Measurements from ENCODE around the gene CACNA1C.

CACNA1C gene

DNA sequence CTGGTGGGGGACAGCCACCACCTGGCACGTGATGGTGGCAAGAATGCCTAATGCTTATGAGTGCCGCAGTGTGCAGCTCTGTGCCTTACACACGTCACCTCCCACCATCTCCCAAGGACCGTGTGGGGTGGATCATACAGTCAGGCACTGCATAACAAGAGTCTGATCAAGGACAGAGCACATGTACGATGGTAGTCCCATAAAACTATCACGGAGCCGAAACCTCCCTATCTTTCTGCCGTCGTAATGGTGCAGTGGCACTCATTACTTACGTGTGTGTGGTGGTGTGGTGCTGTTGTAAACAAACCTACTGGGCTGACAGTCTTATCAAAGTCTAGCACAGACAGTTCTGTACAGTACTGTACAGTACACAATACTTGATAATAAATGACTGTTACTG is 89.3 kb downstream of the CACNA1C start:
- DNase-seq = no peak

DNA sequence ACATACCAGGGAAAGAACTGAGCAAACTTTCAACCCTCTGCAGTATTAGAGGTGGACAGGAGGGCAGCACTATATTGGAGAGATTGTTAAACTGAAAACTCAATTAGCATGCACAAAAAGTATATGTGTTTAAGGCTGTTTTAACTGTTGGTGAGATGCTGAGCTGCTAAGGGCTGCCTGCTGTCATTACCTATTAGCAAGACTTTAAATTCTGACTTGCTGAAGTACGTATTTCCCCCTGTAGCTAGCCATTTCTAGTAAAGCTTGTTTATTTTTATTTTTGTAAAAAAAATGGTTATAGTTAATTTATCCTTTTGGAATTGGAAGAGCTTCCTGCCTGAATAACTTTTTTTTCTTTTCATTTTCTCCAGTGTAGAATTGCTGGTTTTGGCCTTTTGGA is 92.2 kb downstream of the CACNA1C start:
- DNase-seq = no peak

DNA sequence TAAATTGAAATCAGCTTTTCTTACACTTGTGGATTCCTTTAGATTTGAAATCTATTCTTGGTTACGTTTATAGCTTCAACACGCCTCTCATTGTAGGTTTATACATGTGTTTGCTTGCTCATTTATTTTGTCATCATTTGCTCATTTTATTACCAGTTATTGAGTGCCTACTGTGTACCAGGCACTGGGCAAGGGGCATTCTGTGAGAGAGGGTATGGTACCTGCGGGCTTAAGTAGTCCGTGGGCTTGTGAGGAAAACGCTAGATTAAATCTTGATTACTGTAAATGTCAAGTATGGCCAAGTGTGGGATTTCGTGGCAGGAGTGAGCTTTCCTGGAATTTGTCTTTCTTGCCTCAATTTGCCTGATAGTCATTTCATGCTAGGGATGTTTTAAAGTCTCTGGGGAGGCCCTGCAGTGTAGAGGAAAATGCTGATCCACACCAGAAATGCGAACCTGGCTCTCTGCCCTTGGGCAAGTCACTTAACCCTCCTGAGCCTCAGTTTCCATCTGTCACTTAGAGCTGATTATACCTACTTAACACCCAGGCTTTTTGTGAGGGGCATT is 92.7 kb downstream of the CACNA1C start:
- DNase-seq = no peak

DNA sequence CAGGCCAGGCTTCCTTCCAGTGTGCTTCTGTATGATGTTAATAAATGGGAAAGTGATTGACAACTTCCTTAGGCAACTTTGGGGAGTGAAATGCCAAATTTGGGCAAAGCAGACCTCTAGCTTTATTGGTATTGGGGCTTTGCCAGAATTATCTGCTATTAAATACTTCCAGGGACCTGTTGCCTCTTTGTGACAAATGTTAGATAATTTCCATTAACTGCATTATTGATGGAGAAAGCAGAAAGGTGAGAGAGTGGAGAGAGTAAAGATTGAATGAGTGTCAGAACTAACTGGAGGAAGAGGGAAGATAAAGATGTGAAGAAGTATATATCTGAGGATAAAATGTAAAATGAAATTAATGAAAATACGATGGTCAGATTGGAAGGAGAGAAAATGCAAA is 94.5 kb downstream of the CACNA1C start:
- no peak for DNase-seq

DNA sequence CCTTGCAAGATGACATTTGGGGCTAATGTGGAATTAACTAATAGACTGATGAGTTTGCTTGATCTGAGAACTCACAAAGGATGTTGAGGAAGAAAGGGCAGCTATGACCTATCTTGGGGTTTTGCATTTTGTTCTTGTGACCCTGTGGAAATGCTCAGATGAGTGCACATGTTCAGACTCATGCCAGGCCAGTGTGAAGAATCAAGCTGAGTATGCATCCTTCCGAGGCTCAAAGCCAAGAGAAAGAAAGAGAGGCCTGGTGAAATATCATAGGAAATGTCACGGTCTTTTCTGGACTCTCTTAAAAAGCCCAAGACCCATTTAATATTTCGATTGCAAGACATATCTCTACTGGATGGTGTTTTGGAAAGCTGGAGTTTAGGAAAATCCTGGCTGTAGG is 96.3 kb downstream of the CACNA1C start:
- no peak for DNase-seq

DNA sequence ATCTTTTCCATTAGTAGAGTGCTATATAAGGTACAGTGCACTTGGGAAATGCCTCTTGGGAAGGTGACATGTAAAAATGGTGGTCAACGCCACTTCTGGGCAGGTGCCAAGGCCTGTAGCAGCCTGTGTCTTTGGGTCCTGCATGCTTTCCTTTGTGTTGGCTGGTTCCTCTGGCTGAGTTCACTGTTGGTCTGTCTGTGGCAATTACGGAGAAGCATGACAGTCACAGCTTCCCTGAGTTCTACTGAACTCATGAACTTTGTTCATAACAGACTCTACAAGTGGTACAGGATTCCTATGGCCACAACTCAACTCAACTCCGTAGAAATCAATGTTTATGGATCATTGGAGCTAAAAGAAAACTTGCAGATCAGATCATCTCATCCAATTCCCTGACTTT is 98.0 kb downstream of the CACNA1C start:
- DNase-seq = no peak

DNA sequence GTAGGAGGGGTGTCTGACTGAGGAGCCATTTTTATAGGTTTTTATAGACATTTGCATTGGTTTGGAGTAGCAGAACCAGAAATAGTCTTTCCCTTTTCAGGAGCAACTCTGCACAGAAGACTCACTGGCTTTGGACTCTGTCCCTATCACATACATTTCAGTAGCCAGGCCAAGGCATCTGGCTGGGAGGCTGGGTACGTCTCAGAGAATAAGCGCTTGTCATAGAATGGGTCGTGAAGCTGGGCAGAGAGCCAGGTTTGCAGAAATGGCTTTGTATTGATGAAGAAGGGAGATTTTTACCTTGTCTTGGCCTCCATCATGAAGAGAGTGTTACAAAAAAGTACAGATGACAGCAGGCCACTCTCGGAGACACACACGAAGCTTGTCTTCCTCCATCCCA is 98.6 kb downstream of the CACNA1C start:
- no peak for DNase-seq

DNA sequence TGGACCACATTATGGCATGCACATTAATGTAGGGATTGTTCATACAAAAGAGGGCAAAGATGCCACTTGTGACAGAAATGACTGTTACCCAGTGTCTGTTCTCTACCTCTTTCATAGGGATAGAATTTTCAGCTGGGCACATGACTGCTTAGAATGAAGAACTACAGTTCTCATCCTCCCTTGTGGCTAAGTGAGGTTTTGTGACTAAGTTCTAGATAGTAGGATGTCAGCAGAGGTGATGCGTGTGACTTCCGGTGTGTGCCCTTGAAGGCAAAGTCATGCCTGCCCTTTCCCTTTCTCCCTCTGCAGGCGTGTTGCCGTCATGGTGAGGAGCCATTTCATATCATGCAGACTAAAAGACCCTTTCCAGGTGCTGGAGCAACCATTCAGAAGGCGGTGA is 99.3 kb downstream of the CACNA1C start:
- DNase-seq = no peak

DNA sequence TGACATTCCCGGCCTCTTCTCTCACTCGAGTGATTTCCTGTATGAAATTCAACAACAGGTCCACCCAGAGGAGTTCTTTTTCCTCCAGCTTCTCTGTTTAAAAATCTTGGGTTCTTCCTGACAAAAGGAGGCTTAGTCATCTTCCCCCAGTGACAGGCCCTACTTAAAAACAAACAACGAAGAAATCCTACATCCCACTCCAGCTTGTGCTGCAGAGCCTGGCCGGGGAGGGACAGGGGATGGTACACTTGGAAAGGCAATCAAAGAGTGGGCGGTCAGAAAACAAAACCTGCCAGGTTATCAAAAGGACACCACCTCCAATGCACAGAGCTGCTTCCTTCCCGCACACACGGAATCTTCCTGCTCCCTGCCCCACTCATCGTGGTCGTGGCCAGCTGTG is 101.3 kb downstream of the CACNA1C start:
- DNase-seq = peak; percentile 51

DNA sequence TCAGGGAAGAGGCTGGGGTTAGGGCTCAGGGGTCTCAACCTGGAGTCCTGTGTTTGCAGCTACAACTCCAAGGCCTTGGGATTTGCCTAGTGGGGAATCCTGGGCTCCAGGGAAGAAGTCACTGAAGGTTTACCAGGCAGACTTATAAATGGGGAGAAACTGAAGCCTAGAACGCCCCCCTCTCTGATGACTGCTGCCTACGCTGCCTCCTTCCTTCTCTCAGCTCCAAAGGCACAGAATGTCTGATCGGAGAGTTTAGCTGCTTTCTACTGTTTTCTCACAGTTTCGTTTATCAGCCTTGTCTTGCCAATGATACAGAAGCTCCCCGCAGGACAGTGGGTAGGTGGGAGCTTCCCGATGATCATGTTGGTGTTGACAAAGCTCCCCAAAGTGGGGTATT is 101.7 kb downstream of the CACNA1C start:
- no peak for DNase-seq

DNA sequence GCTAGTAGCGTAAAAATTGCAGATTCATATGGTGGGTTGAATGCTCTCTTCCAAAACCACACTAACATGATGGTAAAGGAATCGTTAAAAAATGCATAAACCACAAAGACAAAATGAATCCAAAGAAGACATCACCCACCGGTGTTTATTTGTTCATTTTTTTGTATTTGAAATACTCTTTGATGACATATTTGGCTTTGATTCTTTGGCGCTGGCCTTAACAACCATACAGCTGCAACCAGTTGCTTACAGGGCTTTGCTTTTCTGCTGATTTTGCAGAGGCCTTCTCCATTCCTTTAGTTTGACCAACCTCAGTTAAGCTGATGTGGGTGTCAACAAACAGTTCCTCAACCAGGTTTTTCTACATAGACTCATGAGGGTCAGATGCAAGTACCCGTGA is 103.5 kb downstream of the CACNA1C start:
- no peak for DNase-seq

DNA sequence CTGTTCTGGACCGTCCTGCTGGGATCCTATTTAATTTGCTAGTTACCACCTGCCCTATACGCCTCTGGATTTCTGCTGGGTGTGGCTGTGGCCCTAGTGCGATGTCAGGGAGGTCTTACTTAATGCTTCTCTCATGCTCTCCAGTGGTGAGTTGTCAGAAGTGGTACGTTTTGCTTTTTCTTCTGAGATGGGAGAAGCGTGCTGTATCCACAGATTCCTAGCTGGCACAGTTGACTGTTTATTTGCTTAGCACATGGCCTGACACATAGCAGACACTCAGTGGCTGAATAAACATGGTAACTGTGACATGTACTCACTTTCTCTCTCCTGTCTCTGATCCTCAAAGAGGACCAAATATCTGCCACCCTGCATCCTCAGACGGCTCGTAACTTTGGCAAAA is 107.3 kb downstream of the CACNA1C start:
- DNase-seq = no peak

DNA sequence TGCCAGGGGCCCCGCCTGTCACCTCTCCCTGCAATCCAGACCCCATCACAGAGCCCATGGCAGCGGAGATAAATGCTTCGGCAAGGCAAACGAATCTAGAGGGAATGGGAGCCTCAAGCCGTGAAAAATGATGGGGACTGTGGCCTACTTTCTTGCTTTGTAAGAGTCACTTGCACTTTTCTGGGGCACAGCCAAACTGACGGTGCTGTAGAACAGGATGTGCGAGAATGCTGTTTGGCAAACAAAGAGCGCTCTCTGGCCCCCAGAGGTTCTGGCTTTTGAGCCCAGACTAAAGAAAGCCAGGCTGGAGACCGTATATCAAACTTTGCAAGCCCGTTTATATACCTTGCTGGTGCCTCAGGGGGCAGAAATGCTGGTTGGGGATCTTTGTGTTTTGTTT is 108.7 kb downstream of the CACNA1C start:
- peak; percentile 35 for DNase-seq

DNA sequence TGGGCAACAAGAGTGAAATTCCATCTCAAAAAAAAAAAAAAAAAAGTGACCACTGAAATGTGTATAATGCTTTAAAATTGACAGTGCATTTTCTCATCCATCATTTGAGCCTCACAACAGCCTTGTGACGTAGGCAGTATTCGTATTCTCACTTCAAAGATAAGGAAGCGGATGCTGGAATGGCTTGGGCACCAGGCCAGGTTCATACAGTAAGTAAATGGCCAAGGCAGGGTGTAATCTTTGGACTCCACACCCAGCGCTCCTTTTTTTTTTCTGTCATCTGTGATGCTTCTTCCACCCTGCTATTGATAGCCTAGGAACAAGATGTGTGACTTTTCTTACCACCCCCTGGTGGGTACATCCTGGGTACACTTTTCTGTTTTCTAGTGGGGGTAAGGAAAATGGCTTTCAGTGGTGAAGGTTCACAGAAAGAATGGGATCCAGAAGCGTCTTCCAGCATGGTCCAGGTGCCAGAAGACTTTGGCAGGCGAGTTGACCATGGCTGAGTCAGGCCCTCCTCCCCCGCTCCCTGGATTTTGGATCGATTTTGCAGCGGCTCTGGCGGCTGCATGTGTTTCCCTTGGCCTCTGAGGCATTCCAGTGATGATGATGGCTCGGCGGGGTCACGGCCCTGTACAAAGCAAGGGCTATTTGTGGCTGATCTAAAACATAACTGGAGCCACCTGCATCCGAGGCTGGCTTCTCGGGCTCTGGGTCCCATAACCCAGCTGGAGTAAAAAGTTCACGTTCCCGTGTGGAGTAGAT is 110.6 kb downstream of the CACNA1C start:
- DNase-seq = peak; percentile 94

DNA sequence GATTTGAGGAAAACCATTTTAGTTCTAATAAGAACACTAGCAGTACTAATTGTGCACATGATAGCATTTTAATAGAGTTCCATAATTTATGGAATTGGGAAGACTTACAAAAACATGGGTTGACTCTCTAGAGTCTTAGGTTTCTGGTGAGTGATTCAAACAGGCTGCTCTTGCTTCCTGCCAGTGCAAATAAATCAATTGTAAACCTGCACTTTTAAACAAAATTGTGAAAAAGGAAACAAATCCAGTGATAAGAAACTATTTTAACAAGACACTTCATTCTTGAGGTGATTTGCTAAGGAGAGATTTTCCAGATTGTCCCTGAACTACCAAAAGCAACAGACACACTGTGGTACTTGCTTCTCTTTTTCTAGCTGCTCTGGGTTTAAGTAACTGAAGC is 112.2 kb downstream of the CACNA1C start:
- DNase-seq = peak; percentile 33

DNA sequence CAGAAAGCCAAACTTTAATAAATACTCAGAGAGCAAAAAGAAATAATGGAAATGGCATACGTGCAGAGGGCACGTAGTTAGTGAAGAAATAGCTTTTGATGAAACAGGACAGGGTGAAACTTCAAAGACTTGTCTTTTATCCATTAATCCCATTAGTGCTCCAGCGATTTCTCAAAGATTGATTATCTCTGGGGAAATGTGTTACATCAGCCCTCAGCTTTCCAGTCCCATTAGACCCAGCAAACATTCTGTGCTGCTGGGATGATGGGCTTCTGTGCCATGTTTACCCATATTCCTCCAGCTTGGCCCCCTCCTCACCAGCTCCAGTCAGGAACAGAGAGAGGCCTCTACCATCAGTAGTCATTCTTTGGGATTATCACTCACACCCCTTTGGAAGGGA is 113.1 kb downstream of the CACNA1C start:
- no peak for DNase-seq

DNA sequence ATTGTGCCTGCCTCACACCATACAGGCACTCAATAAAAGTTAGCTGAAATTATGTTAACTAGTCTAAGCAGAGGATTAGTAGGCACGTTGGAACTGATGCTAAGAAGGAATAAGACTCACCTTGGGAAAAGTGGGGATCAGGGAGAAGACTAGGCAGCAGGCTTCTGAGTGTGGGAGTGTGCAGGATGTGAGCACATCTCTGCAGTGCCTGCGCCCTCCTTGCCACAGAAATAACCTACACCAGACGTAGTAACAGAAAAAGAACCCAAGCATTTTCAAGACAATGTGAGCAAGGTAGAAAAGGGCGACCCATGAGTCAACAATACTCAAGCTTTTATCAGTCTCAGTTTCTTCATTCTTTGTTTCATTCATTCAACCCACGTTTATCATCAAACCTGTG is 113.9 kb downstream of the CACNA1C start:
- DNase-seq = no peak

DNA sequence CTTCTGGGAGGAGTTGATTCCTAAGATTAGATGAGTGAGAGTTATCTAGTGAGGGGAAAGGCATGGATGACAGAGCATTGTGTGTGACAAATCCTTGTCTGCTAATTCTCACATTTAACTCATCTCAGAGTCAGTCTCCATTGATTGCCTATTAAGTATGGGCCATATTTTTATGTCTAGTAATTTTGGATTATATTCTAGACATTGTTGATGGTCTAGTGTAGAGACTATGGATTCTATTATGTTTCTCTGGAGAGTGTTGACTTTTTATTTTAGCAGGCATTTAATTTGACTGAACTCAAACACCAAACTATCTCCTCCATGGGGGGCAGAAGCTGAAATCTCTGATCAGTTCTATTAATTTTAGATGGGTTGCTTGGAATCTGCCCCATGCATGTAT is 114.4 kb downstream of the CACNA1C start:
- DNase-seq = no peak

DNA sequence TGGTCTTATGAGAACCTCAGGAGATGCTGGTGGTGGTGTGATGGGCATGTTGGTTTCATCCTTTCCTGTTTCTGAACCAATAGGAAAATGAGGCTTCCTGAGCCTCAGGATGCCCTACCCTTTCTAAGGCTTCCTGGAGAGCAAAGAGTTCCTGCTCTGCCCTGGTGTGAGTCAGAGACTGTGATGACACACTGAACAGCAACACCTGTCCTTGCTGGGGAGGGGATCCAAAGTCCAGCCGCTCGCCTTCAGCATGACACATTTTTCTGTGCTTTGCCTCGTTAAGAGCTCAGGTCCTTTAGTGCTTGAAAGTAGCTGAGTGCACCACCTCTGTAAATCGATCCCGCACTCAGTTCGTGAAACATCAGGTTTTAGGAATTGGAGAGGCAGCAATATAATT is 116.0 kb downstream of the CACNA1C start:
- no peak for DNase-seq

DNA sequence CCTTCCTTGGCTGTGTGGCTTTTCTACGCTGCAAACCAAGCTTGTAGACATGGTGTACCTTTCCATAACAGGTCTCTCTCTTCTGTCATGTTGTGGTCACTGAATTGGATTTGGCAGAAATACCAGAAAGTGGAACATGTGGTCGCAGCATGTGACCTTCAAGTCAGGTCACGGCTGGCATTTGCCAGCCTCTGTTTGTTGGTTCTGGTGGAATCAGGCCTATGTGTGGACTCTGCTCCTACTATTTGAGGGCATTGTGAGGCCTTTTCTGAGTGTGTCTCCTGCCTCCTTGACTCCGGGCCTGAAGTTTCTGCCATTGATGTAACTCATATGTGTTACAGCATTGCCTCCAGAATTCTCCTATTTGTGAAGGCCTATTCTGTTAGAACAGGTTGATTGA is 116.7 kb downstream of the CACNA1C start:
- no peak for DNase-seq

DNA sequence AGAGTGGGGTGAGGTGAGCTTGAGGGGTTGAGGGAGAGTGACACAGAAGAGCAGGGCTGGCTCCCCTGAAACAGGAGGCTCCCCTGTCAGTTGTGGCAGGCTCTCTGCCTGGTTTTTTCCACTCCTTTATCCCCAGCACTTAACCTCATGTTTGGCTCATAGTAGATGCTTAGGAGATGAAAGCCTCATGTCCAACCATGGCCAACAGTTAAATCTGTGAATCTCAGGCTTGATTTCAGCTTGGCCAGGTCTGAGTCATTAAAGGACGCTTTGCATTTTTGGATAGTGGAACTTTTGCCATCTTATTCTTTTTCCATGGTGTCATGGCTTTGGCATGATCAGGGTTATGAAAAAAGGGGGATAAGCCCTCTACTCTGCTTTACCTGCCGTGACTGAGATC is 117.2 kb downstream of the CACNA1C start:
- DNase-seq = peak; percentile 51

DNA sequence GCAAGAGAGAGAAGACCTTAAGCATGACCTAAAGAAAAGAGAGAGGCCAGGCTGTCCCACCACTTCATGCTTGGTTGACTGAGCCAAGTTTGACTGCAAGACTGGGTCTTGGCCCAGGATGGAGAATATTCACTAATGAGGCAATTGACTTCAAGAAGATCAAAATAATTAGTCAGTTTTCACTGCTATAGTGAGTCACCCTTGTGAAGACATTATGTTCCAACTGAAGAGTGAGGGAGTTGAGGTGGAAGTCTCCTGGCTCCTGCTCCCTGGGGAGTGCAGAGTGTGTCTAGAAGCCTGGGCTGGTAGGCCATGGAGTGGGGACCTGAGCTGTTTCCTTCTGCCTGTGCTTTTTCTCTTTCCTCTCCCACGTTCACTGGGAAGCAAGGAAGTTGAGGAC is 117.6 kb downstream of the CACNA1C start:
- no peak for DNase-seq

DNA sequence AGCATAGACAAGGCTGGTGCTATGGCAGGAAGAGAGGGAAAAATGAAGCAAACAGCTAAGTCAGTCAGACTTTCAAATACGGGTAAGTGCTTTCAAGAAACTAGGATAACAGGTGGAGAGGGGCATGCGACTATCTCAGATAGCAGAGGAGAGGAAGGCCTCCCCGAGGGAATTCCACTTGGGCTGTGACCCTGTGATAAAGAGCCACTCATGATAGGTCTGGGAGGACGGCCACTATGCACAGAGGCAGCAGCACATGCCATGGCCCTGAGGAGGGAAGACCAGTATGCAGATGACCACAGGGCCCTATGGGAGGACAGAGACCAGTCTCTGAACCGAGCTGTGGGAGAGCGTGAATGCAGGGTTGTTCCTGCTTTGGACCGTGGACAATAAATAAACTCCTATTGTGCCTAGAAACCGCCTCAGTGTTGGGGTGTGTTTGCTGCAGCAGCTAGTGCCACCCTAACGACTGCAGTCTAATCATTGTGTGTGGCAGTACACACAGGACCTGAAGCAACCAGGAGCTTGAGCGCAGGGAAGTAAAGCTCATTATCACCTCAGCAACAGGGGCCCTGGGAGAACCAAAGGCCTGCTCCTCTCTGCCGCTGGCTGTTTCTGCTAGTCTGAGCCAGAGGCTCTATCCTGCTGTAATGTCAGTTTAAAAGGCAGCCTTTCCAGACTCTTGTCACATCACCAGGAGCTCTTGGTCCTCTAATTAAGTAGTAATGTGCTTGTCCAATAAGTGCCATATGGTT is 119.1 kb downstream of the CACNA1C start:
- DNase-seq = no peak

DNA sequence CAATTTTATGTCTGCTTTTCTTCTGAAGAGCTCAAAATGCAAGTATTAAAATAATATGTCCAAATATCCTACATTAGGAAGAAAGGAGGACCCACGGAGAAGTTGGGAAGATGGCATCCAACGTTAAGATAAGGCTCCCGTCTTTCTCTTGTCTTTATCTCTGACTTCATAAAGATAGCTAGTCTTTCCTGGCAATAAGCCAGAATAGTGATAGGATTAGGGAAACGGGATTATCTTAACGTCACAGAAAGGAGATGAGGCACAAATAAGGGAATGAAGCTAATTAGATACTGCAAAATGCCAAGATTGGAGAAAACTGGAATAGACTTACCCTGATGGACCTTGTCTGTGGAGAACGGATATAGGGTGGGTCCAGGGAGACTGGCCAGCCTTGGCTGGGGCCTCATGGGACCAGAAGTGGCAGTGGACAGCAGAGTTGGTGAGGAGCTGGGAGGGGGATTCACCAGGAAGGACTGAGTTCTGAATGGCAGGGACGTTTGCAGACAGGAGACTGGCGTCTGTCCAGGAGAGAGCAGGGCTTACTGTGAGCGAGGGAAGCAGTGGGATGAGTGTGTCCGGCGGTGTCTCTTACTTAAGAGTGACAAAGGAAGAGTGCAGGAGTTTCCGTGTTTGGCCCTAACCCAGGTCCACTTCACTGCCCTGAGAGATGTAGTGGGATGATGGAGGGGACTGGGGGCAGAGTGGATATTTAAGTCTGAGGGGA is 119.9 kb downstream of the CACNA1C start:
- no peak for DNase-seq
